ENCODE results near the gene TBL1X. TPM values are rescaled to one million over a fixed set of nuclear protein-coding genes. Genes with fewer than 3 reads are reported as not detected.
"Not testable (repeated sequence)": the region's sequence is repeated elsewhere in the genome, so short reads cannot be mapped to it uniquely, and the experiment has no call there.

The TBL1X gene
- total RNA-seq, result 10 to 100 TPM in 1 of 2 donors, 1 to 10 TPM in 1; 8.0 to 18.6 TPM

DNA sequence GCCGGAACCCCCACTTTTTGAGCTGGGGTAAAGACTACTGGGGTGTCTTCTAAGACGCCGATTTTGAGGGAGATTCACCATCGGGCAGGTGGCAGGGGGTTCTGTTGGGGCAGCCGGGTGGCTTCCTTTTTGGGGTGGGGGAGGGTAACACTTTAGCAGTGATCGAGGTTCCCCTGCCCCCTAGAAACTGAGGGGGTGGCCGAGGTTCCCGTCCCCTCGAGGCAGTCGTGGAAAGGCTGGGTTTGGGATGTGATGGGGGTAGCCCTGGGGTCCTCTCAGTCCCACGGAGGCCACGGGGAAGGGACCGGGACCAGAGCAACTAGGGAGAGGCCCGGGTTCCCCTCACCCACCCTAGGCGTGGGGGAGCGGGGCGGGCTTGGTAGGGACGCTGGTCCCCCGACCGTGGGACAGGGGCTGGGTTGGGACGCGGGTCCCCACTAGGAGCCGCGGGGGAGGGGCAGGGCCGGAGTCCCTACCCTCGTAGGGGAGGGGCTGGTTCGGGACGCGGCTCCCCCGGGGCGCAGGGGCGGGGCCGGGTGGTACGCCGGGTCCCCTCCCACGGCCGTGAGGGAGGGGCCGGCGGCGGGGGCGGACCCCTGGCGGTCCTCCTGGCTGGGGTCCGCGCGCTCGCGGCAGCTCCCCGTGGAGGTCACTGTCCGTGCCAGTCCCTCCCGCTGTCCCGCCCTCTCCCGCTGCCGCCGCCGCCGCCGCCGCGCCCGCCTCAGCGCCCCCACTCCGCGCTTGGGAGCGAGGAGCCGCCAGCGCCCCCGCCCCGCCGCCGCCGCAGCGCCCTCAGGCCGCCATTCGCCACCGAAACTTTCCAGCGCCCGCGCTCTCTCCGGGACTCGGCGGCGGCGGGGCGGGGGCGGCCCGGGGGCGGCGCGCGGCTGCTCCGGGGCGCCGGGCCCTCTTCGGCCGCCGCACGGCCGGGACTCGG is at the start of gene TBL1X:
TSS of gene TBL1X (plus strand) at position 624 of the 937 bp plus-strand sequence. CDS start 188,529 bp downstream, outside the sequence.
- peak within 1 kb of the TSS; percentile 71 for H3K4me3 Mint-ChIP-seq
- H3K27ac Mint-ChIP-seq, result peak within 1 kb of the TSS; percentile 68
- ATAC-seq (replicated peaks), result peak; percentile 18
- no peaks in the 10 kb centered on the region for H3K9me3 Mint-ChIP-seq
- peaks cover 21% of the 10 kb centered on the region for H3K36me3 Mint-ChIP-seq (ENCODE audit: low read depth)
- peaks cover 11% of the 10 kb centered on the region for H3K4me1 Mint-ChIP-seq
- no peaks in the 10 kb centered on the region for H3K27me3 Mint-ChIP-seq

DNA sequence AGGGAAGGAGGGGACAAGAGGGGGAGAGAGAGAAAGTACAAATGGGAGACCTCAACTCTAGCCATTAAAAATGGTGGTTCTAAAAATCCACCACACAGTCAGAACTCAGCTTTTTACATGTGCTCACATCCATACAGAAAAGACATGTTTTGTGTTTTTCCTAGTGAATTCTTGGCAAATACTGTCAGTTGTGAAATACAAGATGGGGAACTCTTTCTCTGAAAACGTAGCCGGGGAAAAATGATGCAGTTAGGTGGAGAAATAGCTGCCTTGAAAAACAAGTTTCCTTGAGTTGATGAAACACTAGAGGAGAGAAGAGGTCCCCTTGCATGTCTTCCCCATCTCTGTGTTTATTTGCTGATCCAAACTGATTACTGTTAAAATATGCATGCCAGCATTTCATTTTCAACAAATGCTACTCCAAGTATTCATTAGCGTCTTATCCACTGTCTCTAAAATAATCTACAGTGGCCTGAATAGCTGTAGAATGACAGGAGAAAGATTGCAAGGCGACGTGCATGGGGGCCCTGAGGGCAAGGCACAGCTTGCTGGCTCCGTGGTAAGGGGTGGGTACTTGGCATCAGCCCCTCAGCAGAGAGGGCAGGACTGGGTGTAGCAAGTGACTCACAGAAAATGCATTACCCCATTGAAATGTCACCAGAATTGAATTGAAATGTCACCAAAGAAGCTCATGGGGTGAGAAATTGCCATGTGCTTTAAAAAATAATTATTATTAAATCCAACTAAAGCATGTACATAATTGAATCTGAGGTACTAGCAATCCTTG is 48.1 kb upstream of the TBL1X start:
- H3K36me3 Mint-ChIP-seq (ENCODE audit: low read depth), result no peaks in the 10 kb centered on the region

DNA sequence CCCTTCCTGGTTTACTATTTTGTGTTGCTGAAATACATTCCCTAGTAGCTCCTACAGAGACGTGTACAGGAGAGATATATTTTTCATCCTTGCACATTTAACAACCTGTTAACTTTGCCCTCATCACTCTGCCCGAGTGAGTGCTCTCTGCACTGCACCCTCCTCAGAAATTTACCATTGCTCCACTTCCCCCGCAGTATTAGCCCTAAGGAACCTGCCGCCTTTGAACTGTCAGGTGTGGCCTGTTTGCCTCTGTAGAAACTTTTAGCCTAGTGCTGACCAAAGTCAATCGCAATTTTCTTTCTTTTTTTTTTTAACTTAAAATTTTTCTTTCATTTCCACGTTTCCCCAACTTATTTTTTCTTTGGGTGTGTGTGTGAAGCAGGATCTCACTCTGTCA is 46.6 kb upstream of the TBL1X start:
- Mint-ChIP-seq H3K27ac (no peak overlapping the region), H3K4me3 (no peak overlapping the region), H3K4me1 (no peaks in the 10 kb centered on the region), H3K36me3 (ENCODE audit: low read depth) (no peaks in the 10 kb centered on the region), H3K27me3 (no peaks in the 10 kb centered on the region), H3K9me3 (no peaks in the 10 kb centered on the region)
- ATAC-seq (replicated peaks), result no peak

More for the DNA sequence above, 48.1 kb upstream of the TBL1X start:
- Mint-ChIP-seq H3K4me3 (no peak overlapping the region), H3K27me3 (no peaks in the 10 kb centered on the region), H3K4me1 (no peaks in the 10 kb centered on the region), H3K27ac (no peak overlapping the region), H3K9me3 (no peaks in the 10 kb centered on the region)
- no peak for ATAC-seq (replicated peaks)

DNA sequence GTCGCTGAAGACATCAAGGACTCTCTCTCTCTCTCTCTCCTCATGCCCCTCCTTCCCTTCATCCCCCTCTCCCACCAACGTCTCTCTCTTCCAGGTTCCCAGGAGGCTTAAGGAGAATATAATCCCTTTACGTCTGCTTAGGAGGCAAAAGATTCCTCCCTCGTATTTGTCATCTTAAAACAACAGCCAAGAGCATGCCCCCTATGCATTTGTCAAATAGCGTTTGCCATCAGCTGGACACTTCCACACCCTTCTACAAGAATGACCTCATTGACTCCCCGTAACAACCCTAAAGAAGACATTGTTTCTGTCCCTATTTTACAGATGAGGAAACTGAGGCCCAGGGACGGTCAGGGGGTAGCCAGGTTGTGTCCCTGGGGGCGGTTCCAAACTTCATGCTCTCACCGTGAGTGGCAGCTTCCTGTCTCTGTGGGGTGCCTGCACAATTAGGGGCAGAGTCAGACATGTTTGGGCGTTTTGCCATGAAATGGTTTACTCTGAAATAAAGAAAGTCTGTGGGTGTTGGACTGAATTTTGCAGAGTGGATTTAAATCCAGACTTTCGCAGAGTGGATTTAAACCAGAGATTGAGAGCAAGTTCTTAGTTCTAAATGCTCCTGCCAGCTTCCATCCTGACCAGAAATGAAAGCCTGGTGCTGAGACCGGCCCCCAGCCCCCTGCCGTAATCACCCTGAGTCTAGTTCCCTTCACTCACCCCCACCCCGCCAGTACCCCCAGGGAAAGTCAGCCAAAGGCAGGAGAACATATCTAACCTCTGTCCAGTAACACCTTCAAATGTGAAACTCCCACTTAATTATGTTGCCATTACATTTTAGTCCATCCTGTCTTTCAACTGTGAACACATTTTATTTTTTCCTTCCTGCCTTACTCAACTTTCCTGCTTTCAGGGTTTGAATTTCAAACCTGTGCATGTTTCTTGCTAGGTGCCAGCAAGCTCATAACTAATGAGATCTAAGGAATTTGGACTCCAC is 44.3 kb upstream of the TBL1X start:
- ATAC-seq (replicated peaks), result no peak
- Mint-ChIP-seq H3K9me3 (peaks cover 3% of the 10 kb centered on the region), H3K27ac (no peak overlapping the region), H3K4me3 (no peak overlapping the region), H3K4me1 (no peaks in the 10 kb centered on the region), H3K36me3 (ENCODE audit: low read depth) (no peaks in the 10 kb centered on the region), H3K27me3 (no peaks in the 10 kb centered on the region)

DNA sequence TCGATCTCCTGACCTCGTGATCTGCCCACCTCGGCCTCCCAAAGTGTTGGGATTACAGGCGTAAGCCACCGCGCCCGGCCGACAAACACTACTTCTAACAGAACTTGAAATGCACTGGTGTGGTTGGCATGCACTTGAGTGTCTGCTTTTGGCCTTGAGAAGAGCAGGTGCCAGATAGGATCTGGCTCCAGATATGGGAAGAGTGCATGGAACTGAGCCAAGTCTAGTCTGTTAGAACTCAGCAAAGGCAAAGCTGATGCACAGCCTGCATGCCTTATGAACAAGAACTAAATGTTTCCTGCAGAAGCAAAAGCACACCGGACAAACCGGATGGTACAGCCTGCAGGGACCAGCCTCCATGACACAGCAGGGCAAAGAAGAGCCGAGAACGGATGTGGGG is 35.1 kb upstream of the TBL1X start:
- no peak for ATAC-seq (replicated peaks)
- Mint-ChIP-seq H3K4me1 (no peaks in the 10 kb centered on the region), H3K27me3 (no peaks in the 10 kb centered on the region), H3K4me3 (no peak overlapping the region), H3K27ac (no peak overlapping the region), H3K9me3 (no peaks in the 10 kb centered on the region), H3K36me3 (ENCODE audit: low read depth) (no peaks in the 10 kb centered on the region)

DNA sequence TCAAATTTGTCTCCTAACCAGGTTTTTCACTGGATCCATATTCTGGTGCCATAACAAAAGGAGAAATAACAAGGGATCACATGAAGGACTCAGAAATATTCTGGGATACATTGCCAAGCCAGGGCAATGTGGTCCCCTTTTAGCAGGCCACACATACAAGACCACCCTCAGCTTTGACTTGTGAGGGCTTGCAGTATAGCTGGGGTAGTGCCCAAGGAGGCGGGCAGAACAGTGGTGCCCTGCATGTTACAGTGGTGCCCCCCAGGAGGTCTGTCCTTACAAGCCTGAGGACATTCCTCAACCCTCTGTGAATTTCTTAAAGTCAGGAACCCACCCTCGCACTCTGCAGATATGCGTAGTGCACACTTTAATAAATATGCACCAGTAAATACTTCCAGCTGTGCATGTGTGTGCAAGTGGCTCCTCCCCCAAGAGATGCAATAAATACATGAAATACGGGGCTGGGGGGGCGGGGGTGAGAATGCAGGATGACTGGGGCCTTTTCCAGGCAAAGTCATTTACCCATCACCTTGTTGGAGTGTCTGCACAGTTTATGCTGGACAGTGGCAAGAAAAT is 34.4 kb upstream of the TBL1X start:
- Mint-ChIP-seq H3K4me3 (no peak overlapping the region), H3K27ac (no peak overlapping the region), H3K4me1 (no peaks in the 10 kb centered on the region), H3K36me3 (ENCODE audit: low read depth) (no peaks in the 10 kb centered on the region), H3K9me3 (no peaks in the 10 kb centered on the region), H3K27me3 (no peaks in the 10 kb centered on the region)
- ATAC-seq (replicated peaks), result no peak

DNA sequence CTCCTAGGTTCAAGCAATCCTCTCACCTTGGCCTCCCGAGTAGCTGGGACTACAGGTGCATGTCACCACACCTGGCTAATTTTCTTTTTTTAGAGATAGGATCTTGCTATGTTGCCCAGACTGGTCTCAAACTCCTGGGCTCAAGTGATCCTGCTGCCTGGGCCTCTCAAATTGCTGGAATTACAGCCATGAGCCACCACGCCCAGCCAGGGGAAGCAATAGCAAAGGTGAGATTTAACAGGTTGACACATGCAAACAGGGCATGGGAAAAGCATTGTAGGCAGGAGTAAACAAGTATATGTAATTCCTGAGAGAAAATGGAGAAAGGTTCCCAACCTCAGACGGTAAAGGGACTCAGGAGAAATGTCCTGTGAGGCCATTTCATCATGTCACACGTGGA is 33.6 kb upstream of the TBL1X start:
- Mint-ChIP-seq H3K27me3 (no peaks in the 10 kb centered on the region), H3K36me3 (ENCODE audit: low read depth) (no peaks in the 10 kb centered on the region), H3K27ac (no peak overlapping the region), H3K4me1 (no peaks in the 10 kb centered on the region), H3K4me3 (no peak overlapping the region), H3K9me3 (no peaks in the 10 kb centered on the region)
- no peak for ATAC-seq (replicated peaks)

DNA sequence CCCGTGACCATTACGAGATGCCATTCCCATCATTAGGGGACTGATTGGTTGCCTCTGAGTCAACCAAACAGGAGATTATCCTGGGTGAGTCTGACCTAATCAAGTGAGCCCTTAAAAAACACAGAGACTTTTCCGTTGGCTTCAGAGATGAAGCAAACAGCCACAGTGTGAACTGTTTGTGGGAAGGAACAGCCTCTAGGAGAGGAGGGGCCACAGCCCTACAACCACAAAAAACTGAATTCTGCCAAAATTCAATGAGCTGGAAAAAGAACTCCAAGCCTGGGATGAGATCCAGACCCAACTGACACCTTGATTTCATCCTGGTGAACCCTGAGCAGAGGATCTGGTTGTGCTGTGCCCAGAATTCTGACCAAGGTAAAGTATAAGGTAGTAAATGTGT is 31.3 kb upstream of the TBL1X start:
- H3K27ac Mint-ChIP-seq, result no peak overlapping the region
- H3K4me1 Mint-ChIP-seq, result no peaks in the 10 kb centered on the region
- H3K4me3 Mint-ChIP-seq, result no peak overlapping the region
- no peak for ATAC-seq (replicated peaks)
- H3K9me3 Mint-ChIP-seq, result no peaks in the 10 kb centered on the region
- H3K36me3 Mint-ChIP-seq (ENCODE audit: low read depth), result no peaks in the 10 kb centered on the region
- H3K27me3 Mint-ChIP-seq, result no peaks in the 10 kb centered on the region

DNA sequence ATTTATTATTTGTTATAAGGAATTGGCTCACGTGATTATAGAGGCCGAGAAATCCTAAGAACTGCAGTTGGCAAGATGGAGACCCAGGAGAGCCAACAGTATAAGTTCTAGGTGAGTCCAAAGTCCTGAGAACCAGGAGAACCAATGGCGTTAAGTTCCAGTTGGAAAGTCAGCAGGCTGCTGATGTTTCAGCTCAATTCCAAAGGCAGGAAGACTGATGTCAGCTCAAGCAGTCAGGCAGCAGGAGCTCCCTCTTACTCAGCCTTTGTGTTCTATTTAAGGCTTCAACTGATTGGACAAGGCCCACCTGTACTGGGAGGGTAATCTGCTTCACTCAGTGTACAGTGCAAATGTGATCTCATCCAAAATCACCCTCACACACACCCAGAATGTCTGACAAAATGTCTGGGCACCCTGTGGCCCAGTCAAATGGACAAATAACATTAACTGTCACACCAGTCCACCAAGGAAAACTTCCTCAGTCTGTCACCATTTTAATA is 30.8 kb upstream of the TBL1X start:
- H3K27ac Mint-ChIP-seq, result no peak overlapping the region
- no peak for ATAC-seq (replicated peaks)
- no peak overlapping the region for H3K4me3 Mint-ChIP-seq
- H3K27me3 Mint-ChIP-seq, result no peaks in the 10 kb centered on the region
- no peaks in the 10 kb centered on the region for H3K36me3 Mint-ChIP-seq (ENCODE audit: low read depth)
- H3K9me3 Mint-ChIP-seq, result no peaks in the 10 kb centered on the region
- no peaks in the 10 kb centered on the region for H3K4me1 Mint-ChIP-seq

DNA sequence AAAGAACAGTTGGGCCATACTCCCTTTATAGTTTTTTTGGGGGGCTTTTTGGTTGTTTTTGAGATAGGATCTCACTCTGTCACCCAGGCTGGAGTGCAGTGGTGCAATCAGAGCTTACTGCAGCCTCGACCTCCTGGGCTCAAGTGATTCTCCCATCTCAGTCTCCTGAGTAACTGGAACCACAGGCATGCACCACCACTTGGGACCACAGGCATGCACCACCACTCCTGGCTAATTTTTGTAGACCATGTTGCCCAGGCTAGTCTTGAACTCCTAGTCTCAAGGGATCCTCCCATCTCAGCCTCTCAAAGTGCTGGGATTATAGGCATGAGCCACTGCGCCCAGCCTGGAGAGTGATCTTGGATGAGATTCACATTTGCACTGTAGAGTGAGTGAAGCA is 29.8 kb upstream of the TBL1X start:
- not testable (repeated sequence) for H3K4me3 Mint-ChIP-seq; H3K9me3 Mint-ChIP-seq; H3K36me3 Mint-ChIP-seq (ENCODE audit: low read depth); H3K4me1 Mint-ChIP-seq; H3K27ac Mint-ChIP-seq; H3K27me3 Mint-ChIP-seq; ATAC-seq (replicated peaks)

DNA sequence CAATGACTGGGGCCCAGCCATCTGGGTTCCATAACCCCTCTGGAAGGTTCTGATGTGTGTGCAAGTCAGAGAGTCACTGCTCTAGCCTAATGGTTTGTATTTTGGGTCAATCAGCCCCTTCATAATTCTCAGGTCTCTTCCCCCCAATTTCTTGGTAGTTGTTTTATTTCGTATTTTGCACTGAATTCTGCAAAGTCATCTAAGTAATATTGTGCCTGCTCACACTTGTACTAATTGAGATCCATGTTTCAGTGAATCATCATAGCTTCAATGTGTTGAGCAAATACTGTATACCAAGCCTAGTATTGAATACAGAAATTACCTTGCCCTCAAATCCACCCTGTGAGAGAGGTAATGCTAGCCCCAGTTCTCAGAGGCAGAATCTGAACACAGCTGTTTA is 28.0 kb upstream of the TBL1X start:
- H3K4me1 Mint-ChIP-seq, result no peaks in the 10 kb centered on the region
- H3K27me3 Mint-ChIP-seq, result no peaks in the 10 kb centered on the region
- no peak overlapping the region for H3K27ac Mint-ChIP-seq
- H3K36me3 Mint-ChIP-seq (ENCODE audit: low read depth), result no peaks in the 10 kb centered on the region
- no peak overlapping the region for H3K4me3 Mint-ChIP-seq
- no peak for ATAC-seq (replicated peaks)
- no peaks in the 10 kb centered on the region for H3K9me3 Mint-ChIP-seq

DNA sequence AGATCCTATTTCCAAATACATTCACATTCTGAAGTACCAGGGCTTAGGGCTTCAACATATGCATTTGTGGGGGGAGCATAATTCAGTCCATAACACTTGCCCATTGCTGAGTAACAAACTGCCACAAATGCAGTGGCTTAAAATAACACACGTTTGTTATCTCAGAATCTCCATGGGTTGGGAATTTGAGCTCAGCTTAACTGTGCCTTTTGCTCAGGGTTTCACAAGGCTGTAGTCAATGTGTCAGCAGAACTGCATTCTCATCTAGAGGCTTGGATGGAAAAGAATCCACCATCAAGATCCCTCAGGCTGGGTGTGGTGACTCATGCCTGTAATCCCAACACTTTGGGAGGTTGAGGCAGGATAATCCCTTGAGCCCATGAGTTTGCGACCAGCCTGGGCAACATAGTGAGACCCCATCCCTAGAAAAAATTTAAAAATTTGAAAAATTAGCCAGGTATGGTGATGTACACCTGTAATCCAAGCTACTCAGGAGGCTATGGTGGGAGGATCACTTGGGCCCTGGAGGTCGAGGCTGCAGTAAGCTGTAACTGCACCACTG is 25.8 kb upstream of the TBL1X start:
- Mint-ChIP-seq H3K9me3 (no peaks in the 10 kb centered on the region), H3K27me3 (no peaks in the 10 kb centered on the region), H3K36me3 (ENCODE audit: low read depth) (no peaks in the 10 kb centered on the region), H3K4me3 (no peak overlapping the region), H3K27ac (no peak overlapping the region), H3K4me1 (no peaks in the 10 kb centered on the region)
- ATAC-seq (replicated peaks), result no peak

DNA sequence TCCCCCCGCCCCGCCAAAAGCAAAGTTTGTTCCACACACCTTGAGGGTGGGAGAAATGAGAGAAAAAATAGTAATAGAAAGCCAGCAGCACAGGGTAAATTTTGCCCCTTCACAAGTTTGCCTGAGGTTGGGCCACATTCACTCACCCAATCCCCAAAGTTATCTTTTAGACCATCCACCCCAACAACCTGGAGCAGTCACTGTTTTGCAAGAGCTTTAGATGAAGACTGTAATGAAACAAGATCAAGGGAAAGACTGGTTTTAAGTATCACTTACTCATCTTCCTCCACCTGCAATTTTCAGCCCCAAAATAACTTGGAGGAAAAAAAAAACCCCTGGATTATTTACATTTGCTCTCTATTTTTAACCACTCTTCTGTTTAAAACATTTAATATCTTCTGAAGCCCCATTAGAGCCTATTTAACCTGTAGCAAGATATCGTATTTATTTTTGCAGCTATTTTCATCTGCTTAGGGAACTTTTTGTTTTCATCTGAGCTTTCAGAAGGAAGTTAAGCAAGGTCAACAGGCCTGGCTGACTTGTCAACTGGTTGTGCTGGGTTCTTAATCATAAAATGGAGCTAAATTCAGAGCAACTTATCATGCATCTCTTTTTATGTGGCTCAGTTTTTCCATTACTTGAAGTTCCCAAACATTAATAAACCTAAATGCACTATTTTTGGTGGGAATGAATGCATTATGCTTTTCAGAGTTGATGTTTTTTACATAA is 24.6 kb upstream of the TBL1X start:
- Mint-ChIP-seq H3K36me3 (ENCODE audit: low read depth) (no peaks in the 10 kb centered on the region), H3K9me3 (no peaks in the 10 kb centered on the region), H3K4me1 (no peaks in the 10 kb centered on the region), H3K27me3 (no peaks in the 10 kb centered on the region), H3K4me3 (no peak overlapping the region), H3K27ac (no peak overlapping the region)
- ATAC-seq (replicated peaks), result no peak
